Measurements from ENCODE around the gene ZNF157. TPM values are rescaled to one million over a fixed set of nuclear protein-coding genes. Genes with fewer than 3 reads are reported as not detected.

The ZNF157 gene
- total RNA-seq, 2 donors from 2014 or later: 0.17 TPM; not detected in 1

DNA sequence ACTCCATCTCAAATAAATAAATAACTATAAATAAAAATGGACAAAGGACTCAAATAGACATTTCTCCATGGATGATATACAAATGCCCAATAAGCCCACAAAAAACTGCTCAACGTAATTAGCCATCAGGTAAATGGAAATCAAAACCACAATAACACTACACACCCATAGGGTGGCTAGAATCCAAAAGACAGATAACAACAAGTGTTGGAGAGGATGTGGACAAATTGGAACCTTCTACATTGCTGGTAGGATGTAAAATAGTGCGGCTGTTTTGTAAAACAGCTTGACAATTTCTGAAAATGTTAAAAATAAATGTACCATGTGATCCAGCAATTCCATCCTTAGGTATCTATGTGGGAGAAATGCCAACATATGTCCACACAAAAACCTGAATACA is 52.1 kb downstream of the ZNF157 start:
- ATAC-seq (no peak), DNase-seq (no peak)
- intact Hi-C loops (cut with DNase I, micrococcal nuclease): no loop called here

DNA sequence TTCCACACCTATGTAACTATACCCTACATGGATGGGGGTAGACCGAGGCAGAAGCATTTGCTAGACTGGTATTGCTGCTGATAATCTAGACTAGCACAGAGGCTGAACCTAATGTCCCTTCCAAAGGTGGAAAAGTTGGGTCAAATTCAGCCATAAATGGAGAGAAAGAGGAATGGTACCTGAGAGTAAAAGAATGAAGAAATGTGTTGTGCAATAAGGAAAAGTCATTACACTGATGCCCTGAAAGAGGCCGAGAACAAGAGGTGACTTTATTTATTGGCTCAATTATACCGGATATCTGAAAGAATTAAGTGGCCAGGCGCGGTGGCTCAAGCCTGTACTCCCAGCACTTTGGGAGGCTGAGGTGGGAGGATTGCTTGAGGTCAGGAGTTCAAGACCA is 60.5 kb downstream of the ZNF157 start:
- ATAC-seq (no peak), DNase-seq (no peak)
- intact Hi-C loops (cut with DNase I, micrococcal nuclease): no loop called here

- DNase-seq: no peak
- intact Hi-C loops (cut with DNase I, micrococcal nuclease): no loop called here
Measured at GRCh38 chrX:47446431-47446830, 76.1 kb downstream of the ZNF157 start.

DNA sequence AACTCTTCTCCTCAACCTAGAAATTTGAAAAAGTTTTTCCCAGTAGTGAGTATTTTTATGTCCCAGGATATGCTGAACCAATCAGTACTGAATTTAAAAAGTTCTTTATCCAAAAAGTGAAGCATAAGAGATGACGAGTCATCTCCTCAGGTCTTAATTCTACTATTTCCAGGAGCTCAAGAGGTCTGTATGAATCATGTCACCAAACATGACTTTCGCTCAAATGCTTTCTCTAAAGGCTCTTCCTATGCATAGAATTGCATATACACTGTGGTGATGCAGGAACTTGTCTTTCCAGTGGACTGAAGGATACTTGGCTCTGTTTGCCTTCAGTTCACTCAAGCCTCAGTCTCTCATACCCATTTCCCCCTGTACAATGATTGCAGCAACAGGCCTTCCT is 76.6 kb downstream of the ZNF157 start:
- no peak for DNase-seq
- no peak for ATAC-seq
- intact Hi-C loops (cut with DNase I, micrococcal nuclease): no loop called here

More at GRCh38 chrX:47446431-47446830, 76.1 kb downstream of the ZNF157 start:
- no peak for ATAC-seq

DNA sequence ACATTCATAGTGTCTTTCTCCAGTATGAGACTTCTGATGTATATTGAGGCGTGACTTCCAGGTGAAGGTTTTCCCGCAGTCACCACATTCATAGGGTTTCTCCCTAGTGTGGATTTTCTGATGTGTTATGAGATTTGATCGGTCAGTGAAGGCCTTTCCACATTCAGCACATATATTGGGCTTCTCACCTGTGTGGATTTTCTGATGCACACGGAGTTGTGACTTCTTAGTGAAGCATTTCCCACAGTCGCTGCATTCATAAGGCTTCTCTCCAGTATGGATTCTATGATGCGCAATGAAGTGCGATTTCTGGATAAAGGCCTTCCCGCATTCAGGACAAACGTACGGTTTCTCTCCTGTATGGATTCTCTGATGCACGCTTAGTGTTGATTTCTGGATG is 77.2 kb downstream of the ZNF157 start:
- intact Hi-C loops (cut with DNase I, micrococcal nuclease): no loop called here
- ATAC-seq (no peak), DNase-seq (no peak)

DNA sequence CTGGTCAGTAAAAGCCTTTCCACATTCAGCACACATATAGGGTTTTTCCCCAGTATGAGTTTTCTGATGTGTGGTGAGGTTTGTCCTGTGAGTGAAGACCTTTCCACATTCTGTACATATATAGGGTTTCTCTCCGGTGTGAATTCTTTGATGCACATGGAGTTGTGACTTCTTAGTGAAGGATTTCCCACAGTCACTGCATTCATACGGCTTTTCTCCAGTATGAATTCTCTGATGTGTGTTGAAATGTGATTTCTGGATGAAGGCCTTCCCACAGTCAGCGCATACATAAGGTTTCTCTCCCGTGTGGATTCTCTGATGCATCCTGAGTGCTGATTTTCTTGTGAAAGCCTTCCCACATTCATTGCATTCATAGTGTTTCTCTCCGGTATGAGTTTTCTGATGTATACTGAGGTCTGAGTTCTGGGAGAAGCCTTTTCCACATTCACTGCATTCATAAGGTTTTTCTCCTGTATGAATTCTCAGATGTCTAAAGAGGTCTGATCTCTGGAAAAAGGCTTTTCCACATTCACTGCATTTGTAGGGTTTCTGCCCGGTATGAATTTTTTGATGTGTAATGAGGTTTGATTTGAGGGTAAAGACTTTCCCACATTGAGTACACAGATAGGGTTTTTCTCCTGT is 77.9 kb downstream of the ZNF157 start:
- DNase-seq (no peak), ATAC-seq (no peak)
- intact Hi-C loops (cut with DNase I, micrococcal nuclease): no loop called here

- intact Hi-C loops (cut with DNase I, micrococcal nuclease): no loop called here
- no peak for ATAC-seq
- no peak for DNase-seq
Measured at GRCh38 chrX:47452112-47452511, 81.7 kb downstream of the ZNF157 start.

- intact Hi-C loops (cut with DNase I, micrococcal nuclease): no loop called here
- no peak for ATAC-seq
- no peak for DNase-seq
Measured at GRCh38 chrX:47456080-47456479, 85.7 kb downstream of the ZNF157 start.

DNA sequence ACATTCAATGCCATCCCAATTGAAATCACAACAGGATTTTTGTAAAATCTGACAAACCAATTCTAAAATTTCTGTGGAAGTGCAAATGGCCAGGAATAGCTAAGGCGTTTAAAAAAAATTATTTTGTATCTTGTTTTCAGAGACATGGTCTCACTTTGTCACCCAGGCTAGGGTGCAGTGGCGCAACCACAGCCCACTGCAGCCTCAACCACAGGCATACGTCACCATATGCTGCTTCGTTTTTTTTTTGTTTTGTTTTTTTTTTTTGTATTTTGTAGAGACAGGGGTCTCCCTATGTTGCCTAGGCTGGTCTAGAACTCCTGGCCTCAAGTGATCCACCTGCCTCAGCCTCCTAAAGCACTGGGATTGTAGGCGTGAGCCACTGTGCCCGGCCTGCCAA is 88.2 kb downstream of the ZNF157 start:
- ATAC-seq: no peak
- intact Hi-C loops (cut with DNase I, micrococcal nuclease): no loop called here
- no peak for DNase-seq

DNA sequence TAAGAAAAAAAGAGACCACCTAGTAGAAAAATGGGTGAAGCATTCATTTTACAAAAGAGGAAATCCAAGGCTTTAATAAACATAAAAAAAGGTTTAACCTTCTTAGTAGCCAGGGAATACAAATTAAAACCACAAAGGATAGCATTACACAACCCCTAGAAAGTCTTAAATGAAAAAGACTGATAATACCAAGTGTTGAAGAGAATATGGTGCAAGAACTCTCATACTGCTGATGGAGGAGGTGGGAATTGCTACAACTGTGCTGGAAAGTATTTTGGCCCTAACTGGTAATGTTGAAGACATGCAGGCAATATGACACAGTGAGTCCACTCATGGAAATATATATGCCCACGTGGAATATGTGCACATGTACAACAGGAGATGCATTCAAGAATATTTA is 90.2 kb downstream of the ZNF157 start:
- no peak for ATAC-seq
- no peak for DNase-seq
- intact Hi-C loops (cut with DNase I, micrococcal nuclease): no loop called here

Other genes starting within 250 kb of the ZNF157 start
- 10 to 100 TPM; 75.9 to 83.0 TPM for gene NDUFB11, start 225.9 kb upstream of the ZNF157 start, total RNA-seq
- 10 to 100 TPM; 30.6 to 35.7 TPM for gene RBM10, start 225.4 kb upstream of the ZNF157 start, total RNA-seq
- 100 to 1,000 TPM; 217 to 220 TPM for gene UBA1, start 176.7 kb upstream of the ZNF157 start, total RNA-seq
- gene CDK16, start 151.9 kb upstream of the ZNF157 start, total RNA-seq: 100 to 1,000 TPM in 1 of 2 donors, 10 to 100 TPM in 1; 97.5 to 133 TPM
- 10 to 100 TPM; 18.3 to 22.5 TPM for gene USP11, start 137.6 kb upstream of the ZNF157 start, total RNA-seq
- gene ZNF41, start 112.6 kb downstream of the ZNF157 start, total RNA-seq: 10 to 100 TPM; 12.8 to 14.1 TPM
- 100 to 1,000 TPM in 1 of 2 donors, 10 to 100 TPM in 1; 88.8 to 106 TPM for gene ARAF, start 190.6 kb downstream of the ZNF157 start, total RNA-seq
- gene TIMP1, start 211.9 kb downstream of the ZNF157 start, total RNA-seq: 10 to 100 TPM; 35.1 to 80.1 TPM
- gene SYN1, start 249.3 kb downstream of the ZNF157 start, total RNA-seq: under 1 TPM; 0.50 to 0.73 TPM

Measured in left colon (tissue), 2 donors.